BE2C (cell line): ENCODE results near the gene CLP1.
"Not testable (repeated sequence)": the region's sequence is repeated elsewhere in the genome, so short reads cannot be mapped to it uniquely, and the experiment has no call there.

Experiments used
- DNase-seq: peaks from one replicate; pipeline ENCODE4 v3.0.0-alpha.2; 2020
- H3K27me3 ChIP-seq: fragments of 250-450 bp; sonication (Bioruptor Pico); 2 replicates; pipeline ENCODE4 v1.5.1; 2020; ENCODE audit warnings: mild to moderate bottlenecking
- H3K36me3 ChIP-seq: fragments of 250-450 bp; sonication (Bioruptor Pico); 2 replicates; pipeline ENCODE4 v1.5.1; 2020; ENCODE audit warnings: mild to moderate bottlenecking
- H3K4me1 ChIP-seq: fragments of 250-450 bp; sonication (Bioruptor Pico); 2 replicates; pipeline ENCODE4 v1.5.1; 2020
- H3K4me3 ChIP-seq: 2 replicates; pipeline ENCODE4 v1.5.1; 2011; ENCODE audit warnings: low read depth, low read length
- H3K9me3 ChIP-seq: fragments of 250-450 bp; sonication (Bioruptor Pico); 2 replicates; pipeline ENCODE4 v1.5.1; 2020
- CTCF ChIP-seq: IDR thresholded peaks from 2 replicates; pipeline ENCODE4 v1.5.1; 2012; ENCODE audit warnings: mild to moderate bottlenecking, low read depth, low read length

Gene CLP1

GRCh38 chr11:57700425-57700824, 42.9 kb downstream of the CLP1 start:
- no peak for DNase-seq
- no peak overlapping the region for H3K4me3 ChIP-seq
- H3K27me3 ChIP-seq: no peaks in the 10 kb centered on the region
- no peaks in the 10 kb centered on the region for H3K9me3 ChIP-seq
- no peak for TF ChIP-seq CTCF
- no peaks in the 10 kb centered on the region for H3K4me1 ChIP-seq
- peaks cover 12% of the 10 kb centered on the region for H3K36me3 ChIP-seq

DNA sequence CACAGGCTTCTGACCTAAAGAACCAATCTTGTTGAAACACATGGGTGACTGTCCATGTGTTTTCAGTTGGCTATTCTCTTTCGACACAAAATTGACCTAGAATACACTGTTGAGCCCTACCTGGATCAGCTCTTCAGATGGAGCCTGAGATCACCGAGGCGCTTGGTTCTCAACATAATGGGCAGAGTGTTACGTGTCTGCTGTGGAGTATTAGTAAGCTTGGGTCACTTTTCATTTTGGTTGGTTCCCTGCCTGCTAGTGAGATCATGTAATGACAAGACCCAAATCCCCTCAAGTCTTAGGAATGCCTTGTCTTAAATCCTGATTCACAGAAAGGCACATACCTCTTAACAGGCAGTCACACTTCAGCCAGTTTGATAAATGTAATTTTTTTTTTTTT, 45.8 kb downstream of the CLP1 start:
- Histone ChIP-seq H3K27me3 (no peaks in the 10 kb centered on the region), H3K36me3 (peaks cover 12% of the 10 kb centered on the region), H3K4me3 (no peak overlapping the region), H3K4me1 (no peaks in the 10 kb centered on the region), H3K9me3 (no peaks in the 10 kb centered on the region)
- no peak for DNase-seq
- no peak for TF ChIP-seq CTCF

- H3K4me3 ChIP-seq: no peak overlapping the region
- no peak for DNase-seq
- peaks cover under 1% of the 10 kb centered on the region; the same call in 1 of the 2 replicates for H3K36me3 ChIP-seq
- H3K27me3 ChIP-seq: no peaks in the 10 kb centered on the region
- no peak for TF ChIP-seq CTCF
- no peaks in the 10 kb centered on the region for H3K4me1 ChIP-seq
- H3K9me3 ChIP-seq: no peaks in the 10 kb centered on the region
These were observed 47.4 kb downstream of the CLP1 start for GRCh38 chr11:57704932-57705331.

DNA sequence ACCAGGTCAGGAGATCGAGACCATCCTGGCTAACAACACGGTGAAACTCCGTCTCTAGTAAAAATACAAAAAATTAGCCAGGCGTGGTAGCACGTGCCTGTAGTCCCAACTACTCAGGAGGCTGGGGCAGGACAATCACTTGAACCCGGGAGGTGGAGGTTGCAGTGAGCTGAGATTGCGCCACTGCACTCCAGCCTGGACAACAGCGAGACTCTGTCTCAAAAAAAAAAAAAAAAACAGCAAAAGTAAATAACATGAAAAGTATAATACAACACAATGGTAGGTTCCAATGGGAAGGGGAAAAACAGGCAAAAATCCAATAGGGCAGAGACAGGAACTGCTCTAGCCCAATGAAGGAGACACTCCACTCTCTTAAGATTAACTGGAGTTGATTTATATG, 47.9 kb downstream of the CLP1 start:
- not testable (repeated sequence) for DNase-seq, H3K9me3 ChIP-seq, H3K4me1 ChIP-seq, H3K27me3 ChIP-seq, H3K36me3 ChIP-seq, H3K4me3 ChIP-seq

GRCh38 chr11:57709802-57710367, 52.3 kb downstream of the CLP1 start:
- no peak for DNase-seq
- no peak overlapping the region for H3K4me3 ChIP-seq
- no peaks in the 10 kb centered on the region for H3K27me3 ChIP-seq
- no peaks in the 10 kb centered on the region for H3K9me3 ChIP-seq
- H3K36me3 ChIP-seq: no peaks in the 10 kb centered on the region; the same call in 1 of the 2 replicates
- H3K4me1 ChIP-seq: no peaks in the 10 kb centered on the region
- TF ChIP-seq CTCF: no peak
